Measurements from ENCODE around the gene THBS2. TPM values are rescaled to one million over a fixed set of nuclear protein-coding genes. Genes with fewer than 3 reads are reported as not detected.

THBS2 gene
- total RNA-seq = 3.6 and 6.5 TPM in 2 replicates

DNA sequence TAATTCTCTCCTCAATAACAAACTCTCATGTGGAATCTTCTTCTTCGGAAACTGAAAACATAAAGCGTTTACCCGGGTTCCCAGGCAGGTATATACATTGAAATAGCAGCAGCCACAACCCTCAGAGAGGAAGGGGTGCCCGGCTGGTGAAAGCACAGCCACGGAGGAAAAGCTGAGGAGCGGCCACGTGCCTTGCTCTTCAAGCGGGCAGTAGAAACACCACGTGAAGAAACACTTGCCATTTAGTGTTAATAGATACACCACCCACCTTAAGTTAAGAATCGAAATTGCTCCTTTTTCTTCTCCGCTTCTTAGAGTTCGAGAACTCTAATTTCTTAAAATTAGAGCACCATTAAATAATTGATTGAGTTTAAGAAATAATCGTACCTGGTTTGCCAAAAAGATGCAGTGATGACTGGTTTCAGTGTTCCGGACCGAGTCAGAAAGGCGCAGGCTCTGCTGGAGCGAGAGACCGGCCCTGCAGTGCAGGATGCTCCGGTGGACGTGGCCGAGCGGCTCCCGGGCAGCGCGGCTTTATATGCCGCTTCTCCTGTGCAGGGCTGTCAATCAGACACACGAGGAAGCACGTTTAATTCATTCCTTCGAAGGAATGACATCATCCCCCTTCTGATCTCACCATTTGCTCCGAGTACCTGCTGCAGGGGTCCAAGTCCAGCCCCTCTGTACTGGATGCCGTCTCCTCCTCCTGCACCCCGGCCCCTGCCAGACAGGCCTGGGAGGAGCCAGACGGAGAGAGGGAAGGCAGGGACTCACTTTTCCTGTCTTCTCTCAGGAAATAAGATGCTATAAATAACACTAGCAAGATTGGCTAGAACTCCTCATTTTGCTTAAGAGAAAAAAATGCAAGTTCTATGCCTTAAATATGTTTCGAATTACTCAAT, at the start of gene THBS2:
Gene THBS2 (minus strand): TSS at position 510 of the 902 bp plus-strand sequence. CDS start 3,062 bp downstream, outside the sequence.

